Cerebellar nuclear complex (tissue), 1 donor: ENCODE results near the gene SENP1.

Source experiments
- DNase-seq, 2 experiments: peaks; one replicate each; lab custom pipeline; 2025; lab: John Stamatoyannopoulos, UW

The SENP1 gene

GRCh38 chr12:48067250-48067938 is 38.5 kb downstream of the SENP1 start:
- no peak for DNase-seq

GRCh38 chr12:48065041-48065440 is 40.8 kb downstream of the SENP1 start:
- DNase-seq: no peak

GRCh38 chr12:48063530-48063929 is 42.3 kb downstream of the SENP1 start:
- no peak for DNase-seq

GRCh38 chr12:48061938-48062719 is 43.8 kb downstream of the SENP1 start:
- DNase-seq: no peak

- no peak for DNase-seq
Measured at GRCh38 chr12:48060474-48060873, 45.4 kb downstream of the SENP1 start.

GRCh38 chr12:48058771-48059170 is 47.1 kb downstream of the SENP1 start:
- no peak for DNase-seq

- DNase-seq: no peak
Measured at GRCh38 chr12:48054955-48055821, 50.7 kb downstream of the SENP1 start.

GRCh38 chr12:48053883-48054282 is 52.0 kb downstream of the SENP1 start:
- DNase-seq: no peak

GRCh38 chr12:48053122-48053521 is 52.8 kb downstream of the SENP1 start:
- no peak for DNase-seq

- DNase-seq: no peak
Measured at GRCh38 chr12:48051681-48052080, 54.2 kb downstream of the SENP1 start.

GRCh38 chr12:48050174-48050573 is 55.7 kb downstream of the SENP1 start:
- no peak for DNase-seq

GRCh38 chr12:48045965-48046518 is 59.8 kb downstream of the SENP1 start:
- DNase-seq: no peak

GRCh38 chr12:48045061-48045846 is 60.6 kb downstream of the SENP1 start:
- DNase-seq: no peak

- DNase-seq: no peak
Measured at GRCh38 chr12:48044396-48044795, 61.5 kb downstream of the SENP1 start.

GRCh38 chr12:48043771-48044170 is 62.1 kb downstream of the SENP1 start:
- no peak for DNase-seq

- DNase-seq: no peak
Measured at GRCh38 chr12:48041591-48042423, 64.1 kb downstream of the SENP1 start.

- DNase-seq: no peak
Measured at GRCh38 chr12:48040354-48040753, 65.5 kb downstream of the SENP1 start.

GRCh38 chr12:48039151-48039550 is 66.7 kb downstream of the SENP1 start:
- DNase-seq: no peak

- DNase-seq: no peak
Measured at GRCh38 chr12:48038085-48038484, 67.8 kb downstream of the SENP1 start.

- DNase-seq: no peak
Measured at GRCh38 chr12:48037267-48037915, 68.5 kb downstream of the SENP1 start.
